Measurements from ENCODE around the gene CEP44.
"Not testable (repeated sequence)": the region's sequence is repeated elsewhere in the genome, so short reads cannot be mapped to it uniquely, and the experiment has no call there.

The CEP44 gene

DNA sequence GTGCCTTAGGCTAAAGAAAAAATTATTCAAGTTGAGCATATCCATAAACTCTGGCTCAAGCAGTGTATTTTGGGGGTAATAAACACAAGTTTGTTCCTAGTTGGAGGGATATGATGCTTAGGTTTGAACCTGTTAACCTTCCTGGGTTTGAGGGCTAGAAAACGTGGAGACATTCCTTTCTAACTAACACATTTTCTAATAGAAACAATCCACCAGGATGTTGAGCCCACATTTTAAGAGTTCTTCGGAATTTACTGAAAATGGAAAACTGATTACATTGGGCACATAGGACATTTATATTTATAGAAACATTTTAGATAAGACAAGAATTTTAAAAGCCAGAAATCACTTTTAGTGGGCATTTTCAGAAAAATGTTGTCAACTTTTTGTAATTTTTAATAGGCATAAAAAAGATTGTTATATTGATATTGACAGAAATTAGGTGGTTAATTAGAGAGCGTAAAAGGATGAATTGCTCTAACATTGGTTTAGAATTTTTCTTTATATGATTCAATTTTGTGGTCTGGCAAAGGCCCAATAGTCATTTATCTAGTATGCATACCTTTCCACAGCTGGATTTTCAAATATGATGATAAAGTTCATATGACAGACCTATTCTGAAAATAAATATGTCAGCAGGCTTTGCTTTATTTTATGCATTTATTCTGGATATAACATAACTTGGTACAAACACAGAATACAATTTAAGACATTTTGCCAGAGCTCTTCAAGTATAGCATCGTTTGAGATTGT lies 49.2 kb downstream of the CEP44 start:
- DNase-seq: no peak

DNA sequence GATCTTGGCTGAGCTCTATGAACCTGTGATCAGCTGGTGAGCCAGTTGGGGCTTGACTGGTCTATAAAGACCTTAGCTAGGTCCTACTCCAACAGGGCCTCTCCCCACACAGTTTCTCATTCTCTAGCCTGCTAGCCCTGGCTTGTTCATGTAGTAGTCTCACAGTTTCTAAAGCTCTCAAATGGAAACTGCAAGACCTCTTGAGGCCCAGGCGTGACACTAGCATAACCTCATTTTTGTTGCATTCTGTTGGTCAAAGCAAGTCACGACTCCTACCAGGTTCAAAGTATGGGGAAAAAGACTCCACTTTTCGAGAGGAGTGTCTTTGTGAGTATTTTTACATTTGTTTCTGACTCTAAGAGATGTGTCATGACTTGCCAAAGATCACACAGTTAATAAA lies 50.9 kb downstream of the CEP44 start:
- no peak for DNase-seq

DNA sequence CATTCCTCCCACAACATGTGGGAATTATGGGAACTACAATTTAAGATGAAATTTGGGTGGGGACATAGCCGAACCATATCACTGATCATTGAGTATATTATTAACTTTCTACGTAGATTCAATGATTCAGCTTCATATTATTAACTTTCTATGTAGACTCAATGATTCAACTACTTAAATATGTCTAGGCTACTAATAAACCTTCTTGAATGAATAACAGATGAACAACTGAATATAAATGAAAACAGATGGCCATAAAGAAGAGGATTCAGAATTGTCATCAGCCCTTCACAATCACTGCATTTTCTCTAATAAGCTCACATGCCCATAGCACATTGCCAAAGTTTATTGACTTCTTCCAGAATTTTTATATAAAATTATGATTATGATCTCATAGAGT lies 57.0 kb downstream of the CEP44 start:
- no peak for DNase-seq

DNA sequence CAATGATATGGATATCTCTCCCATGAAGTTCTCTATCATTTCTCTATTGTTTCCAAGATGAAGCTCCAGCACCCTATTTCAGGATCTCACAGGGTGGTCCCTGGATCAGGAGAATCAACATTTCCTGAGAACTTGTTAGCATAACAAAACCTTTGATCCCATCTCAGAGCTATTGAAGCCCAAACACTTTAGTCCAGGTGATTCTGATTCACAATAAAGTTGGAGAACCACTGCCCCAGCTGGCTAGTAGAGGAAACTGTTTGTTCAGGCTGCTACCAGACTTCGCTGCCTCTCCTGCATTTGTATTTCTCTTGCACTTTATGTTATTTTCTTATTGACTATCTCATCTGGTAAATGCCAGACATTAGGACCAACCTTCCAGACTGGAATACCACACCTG lies 65.4 kb downstream of the CEP44 start:
- DNase-seq: no peak

DNA sequence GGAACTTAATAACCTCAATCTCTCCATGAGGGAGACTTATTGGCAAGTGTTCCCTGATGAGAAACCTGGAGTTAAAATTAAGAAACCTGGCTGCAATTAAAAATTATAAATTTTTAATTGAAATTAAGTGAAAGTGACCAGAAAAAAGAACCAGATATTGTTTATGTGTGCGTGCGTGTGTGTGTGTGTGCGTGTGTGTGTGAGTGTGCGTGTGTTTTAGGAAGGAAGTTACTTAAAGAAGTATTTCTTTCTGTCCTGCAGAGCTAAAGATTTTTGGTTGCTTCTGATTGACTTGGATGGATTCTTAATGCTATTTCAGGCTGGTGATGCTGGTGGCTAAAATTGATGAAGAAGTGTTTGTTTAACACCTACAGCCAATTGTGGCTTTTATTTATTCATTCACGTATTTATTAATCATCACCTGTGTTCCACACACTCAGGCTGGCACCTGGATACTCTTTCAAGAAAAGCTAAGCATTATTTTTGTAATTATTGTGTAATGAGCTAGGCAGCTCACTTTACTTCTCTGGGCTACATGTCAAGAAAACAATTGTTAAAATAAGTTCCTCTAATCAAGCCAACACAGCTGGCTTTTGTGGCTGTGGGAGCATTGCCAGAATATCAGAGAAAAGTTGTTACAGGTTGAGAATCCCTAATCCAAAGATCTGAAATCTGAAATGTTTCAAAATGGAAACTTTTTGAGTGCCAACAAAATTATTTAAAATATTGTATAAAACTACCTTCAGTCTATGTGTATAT lies 68.5 kb downstream of the CEP44 start:
- DNase-seq: no peak

DNA sequence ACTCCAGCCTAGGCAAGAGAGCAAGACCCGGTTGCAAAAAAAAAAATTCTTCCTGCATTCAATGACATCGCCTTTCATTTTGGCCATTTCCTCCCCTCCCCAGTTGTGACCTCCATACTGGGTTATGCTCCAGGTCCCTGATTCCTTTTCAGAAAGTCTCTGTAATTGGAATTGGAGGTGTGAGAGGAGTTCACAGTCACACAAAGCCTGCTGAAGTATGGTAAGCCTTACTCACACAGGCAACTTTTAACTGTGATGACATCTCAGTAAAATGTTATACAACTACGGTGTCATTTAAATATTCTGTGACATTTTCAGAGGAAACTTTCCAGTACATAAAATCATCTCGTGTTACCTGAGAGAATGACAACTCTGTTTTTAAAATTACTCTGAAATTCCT lies 73.6 kb downstream of the CEP44 start:
- DNase-seq: no peak

DNA sequence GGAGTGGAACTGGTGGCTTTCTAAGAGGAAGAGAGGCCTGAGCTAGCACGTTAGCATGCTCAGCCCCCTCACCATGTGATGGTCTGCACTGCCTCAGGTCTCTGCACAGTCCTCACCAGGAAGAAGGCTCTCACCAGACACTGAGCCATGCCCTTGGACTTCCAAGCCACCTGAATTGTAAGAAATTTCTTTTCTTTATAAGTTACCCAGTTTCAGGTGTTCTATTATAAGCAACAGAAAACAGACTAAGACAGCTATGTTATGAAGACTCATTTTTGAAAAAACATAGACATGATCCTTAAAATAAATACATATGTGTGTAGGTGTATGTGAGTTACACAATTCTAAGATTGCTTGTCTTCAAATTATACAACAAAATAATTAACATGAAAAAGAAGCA lies 74.7 kb downstream of the CEP44 start:
- no peak for DNase-seq

DNA sequence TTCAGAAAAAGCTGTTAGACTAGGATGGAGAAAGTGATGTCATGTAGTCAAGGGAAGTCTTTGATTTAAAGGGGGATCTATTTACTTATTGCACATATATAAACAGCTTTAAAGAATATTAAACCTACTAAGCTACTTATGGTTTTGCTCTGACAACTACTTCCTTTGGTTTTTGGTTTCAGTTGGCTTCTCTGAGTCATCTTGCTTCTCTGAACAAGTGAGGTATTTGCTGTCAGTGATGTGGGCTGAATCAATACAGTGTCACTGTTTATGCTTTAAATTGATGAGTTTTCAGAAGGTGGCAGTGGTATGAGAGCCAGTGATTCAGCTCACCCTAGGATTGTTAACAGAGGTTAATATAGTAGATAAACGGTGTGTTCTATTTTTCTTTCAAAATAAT lies 75.1 kb downstream of the CEP44 start:
- DNase-seq: no peak

DNA sequence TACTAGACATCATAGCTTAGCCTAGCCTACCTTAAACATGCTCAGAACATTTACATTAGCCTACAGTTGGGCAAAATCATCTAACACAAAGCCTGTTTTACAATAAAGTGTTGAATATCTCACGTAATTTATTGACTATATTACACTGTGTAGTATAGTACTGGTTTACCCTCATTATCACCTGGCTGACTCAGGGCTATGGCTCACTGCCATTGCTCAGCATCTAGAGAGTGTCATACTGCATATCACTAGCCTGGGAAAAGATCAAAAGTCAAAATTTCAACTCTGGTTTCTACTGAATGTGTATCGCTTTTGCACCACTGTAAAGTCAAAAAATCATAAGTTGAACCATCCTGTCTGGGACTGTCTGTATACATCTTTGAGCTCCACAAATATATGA lies 78.6 kb downstream of the CEP44 start:
- no peak for DNase-seq

DNA sequence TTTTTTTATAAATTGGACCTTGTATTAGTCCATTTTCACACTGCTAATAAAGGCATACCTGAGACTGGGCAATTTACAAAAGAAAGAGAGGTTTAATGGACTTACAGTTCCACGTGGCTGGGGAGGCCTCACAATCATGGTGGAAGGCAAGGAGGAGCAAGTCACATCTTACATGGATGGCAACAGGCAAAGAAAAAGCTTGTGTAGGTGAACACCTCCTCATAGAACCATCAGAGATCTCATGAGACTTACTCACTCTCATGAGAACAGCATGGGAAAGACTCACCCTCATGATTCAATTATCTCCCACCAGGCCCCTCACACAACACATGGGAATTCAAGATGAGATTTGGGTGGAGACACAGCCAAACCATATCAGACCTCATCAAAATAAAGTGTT lies 80.1 kb downstream of the CEP44 start:
- not testable (repeated sequence) for DNase-seq

DNA sequence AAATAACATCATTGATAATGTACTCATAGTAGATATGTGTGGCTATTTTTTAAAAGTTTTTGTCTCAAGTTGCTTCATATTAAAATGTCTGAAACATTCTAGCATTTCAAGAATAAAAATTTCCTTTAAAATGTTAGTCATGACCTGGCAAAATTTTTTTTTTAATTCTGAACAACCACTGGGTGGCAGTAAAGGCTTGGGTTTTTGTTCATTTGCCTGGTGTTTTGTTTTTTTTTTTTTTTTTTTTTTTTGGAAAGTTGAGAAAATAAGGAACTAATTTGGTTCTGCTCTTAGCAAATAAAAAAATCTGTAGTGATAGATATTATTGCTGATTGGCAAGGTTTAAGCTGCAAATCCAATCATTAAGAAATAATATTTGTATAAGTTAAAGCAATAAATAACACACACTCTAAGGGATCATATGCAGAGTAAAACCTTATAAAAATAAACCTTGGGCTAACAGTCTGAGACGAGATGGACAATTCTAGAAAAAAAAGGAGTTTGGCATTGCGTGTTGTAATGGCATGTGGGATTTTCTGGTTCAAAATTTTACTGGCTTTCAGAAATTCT lies 81.4 kb downstream of the CEP44 start:
- no peak for DNase-seq

DNA sequence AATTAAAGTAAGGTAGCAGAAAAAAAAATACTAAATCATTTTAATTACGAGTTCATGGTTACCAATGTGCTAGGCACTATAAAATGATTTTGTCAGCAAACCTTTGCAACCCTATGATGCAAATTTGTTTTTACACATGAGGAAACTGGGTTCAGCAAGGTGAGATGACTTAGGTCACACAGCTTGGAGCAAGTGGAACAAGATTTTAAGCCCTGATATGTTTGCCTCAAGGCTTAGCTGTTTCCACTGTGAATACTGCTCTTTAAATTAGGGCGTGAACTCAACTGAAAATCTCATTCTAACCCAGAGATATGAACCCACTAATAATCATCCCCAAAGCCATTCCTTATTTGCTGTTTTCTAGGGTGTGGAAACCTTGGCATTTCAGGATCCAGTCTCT lies 86.3 kb downstream of the CEP44 start:
- DNase-seq: no peak

DNA sequence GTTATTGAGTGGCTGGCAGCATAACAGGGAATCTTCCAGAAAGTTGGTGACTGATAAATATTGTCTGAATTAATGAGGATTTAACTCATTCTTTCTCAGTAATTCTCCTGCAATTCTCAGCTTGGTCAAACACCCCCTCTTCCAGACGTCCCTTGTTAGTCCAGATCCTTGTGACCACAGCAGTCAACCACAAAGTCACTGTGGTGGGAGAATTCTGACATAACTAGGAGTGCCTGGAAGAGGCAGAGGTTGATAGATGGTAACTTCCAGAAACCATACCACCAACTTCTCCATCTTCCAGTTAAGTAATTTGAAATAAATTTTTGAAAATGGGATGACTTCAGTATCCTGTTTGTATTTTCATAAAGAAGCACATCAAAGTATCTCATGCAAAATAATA lies 90.1 kb downstream of the CEP44 start:
- DNase-seq: no peak

DNA sequence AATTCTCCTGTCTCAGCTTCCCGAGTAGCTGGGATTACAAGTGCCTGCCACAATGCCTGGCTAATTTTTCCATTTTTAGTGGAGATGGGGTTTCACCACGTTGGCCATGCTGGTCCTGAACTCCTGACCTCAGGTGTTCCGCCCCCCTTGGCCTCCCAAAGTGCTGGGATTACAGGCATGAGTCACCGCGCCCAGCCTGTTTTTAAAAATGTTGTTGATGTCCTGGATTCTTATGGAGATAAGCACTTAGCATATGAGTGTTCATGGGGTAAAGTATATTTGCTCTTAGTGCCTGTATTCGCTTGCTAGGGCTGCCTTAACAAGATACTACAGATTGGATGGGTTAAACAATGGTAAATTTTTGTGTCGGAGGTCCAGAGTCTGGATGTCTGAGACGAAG lies 91.7 kb downstream of the CEP44 start:
- DNase-seq: no peak

DNA sequence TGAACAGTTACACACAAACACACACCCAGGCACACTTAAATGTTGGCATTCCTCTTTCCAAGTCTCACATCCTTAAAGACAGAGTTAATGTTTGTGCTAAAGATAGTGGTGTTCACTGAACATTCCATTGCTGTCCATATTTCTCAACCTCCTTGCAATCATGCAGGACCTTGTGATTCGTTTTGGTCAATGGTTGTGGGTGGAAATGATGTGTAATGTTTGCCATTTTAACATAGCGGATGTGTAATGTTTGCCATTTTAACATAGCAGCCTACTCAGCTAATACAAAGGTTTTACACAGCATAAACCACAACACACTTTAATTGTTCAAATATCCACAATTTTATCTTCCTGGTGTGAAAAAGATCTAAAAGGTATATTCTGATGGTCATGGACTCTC lies 93.9 kb downstream of the CEP44 start:
- DNase-seq: no peak

DNA sequence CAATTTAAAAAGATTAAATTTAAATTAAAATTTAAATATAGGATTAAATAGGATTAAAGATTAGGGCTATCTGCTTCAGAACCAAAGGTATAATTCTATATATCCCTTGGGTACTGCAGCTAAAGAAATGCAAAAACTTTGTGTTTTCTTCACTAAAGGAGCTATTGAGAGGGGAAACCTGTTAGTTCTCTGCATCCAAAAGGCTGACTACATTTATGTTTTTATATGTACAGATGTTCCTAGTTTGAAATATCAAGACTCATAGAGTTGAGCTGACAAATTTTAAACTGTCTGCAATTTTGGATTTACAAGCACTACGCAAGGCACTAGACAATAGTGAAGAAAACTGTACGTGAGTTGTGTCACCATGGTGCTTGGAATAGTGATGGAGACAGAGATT lies 95.2 kb downstream of the CEP44 start:
- no peak for DNase-seq

DNA sequence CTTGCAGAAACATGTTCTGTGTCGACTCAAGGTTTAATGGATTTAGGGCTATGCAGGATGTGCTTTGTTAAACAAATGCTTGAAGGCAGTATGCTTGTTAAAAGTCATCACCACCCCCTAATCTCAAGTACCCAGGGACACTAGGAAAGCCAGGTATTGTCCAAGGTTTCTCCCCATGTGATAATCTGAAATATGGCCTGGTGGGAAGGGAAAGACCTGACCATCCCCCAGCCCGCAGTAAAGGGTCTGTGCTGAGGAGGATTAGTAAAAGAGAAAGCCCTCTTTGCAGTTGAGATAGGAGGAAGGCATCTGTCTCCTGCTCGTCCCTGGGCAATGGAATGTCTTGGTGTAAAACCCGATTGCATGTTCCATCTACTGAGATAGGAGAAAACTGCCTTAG lies 96.5 kb downstream of the CEP44 start:
- DNase-seq: not testable (repeated sequence)

DNA sequence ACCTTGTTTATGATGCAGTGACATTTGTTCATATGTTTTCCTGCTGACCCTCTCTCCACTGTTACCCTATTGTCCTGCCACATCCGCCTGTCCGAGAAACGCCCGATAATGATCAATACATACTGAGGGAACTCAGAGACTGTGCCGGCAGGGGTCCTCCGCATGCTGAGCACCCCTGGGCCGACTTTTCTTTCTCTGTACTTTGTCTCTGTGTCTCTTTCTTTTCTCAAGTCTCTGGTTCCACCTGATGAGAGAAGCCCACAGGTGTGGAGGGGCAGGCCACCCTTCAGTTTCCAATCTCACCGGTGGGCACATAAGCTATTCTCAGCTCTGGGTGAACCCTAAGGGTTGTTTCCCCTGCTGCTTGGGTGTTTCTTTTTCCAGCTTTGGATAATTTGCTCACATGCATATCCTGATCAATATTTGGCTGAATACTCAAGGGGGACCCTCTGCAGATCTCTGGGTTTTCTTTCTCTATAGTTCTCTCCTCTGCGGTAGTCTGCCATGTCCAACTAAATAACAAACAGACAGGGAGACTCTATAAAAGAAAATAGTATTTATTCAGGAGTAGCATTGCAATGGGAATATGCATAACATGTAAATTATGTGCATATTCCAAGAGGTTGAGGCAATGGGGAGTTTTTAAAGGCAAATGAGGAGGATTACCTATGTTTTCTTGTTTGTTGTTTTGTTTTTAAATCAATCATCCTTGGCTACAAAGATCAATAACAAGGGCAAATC lies 97.2 kb downstream of the CEP44 start:
- DNase-seq: no peak

DNA sequence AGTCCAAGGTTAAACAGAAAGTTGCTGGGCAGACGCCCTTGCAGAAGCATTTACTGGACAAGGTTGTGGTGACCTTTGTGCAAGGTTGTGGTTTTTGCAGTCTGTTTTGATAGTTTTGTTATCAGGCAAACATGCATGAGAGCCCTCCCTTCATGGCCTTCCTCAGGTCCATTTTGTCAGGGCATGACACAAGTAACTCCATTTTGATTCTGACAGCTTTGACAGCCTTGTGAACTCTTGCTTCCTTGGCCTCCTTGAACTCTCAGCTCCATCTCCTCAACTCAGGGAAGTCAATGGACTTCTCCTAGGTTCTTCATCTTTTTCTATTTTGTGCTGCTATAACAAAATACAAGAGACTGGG lies 97.7 kb downstream of the CEP44 start:
- DNase-seq: no peak
